GM21717 (cell line): ENCODE results near the gene MISFA.
"Not testable (repeated sequence)": the region's sequence is repeated elsewhere in the genome, so short reads cannot be mapped to it uniquely, and the experiment has no call there.

Experiments
- ATAC-seq: cut with Tn5 transposase; IDR thresholded peaks from one replicate; pipeline ENCODE4 v1.9.1; 2021; ENCODE audit warnings: mild to moderate bottlenecking, moderate library complexity; ENCODE audit not compliant: unreplicated experiment

Gene MISFA

DNA sequence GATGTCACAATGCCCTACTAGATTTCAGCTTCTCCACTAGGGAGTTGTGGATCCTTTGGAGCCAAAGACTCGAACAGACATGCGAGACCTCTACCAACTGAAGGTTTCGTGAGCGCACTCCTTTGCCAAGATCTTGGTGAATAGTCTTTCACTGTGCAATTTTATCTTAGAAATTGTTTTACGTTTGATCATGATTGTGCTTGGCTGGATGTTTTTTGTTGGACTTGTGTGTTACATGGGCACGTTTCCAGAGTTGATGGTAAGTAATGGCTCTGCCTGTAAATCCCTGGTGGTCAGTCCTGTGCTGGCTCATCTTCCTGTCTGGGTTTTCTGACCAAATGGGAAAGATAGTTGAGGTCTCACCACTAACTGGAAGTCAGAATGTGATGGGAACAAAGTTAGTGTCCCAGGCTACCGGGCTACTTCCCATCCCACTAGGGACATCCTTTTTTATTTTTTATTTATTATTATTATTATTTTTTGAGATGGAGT is at the start of gene MISFA:
Gene MISFA (plus strand): TSS at position 51 of the 492 bp plus-strand sequence. CDS start 140 bp downstream, at position 191.
- no peak for ATAC-seq

DNA sequence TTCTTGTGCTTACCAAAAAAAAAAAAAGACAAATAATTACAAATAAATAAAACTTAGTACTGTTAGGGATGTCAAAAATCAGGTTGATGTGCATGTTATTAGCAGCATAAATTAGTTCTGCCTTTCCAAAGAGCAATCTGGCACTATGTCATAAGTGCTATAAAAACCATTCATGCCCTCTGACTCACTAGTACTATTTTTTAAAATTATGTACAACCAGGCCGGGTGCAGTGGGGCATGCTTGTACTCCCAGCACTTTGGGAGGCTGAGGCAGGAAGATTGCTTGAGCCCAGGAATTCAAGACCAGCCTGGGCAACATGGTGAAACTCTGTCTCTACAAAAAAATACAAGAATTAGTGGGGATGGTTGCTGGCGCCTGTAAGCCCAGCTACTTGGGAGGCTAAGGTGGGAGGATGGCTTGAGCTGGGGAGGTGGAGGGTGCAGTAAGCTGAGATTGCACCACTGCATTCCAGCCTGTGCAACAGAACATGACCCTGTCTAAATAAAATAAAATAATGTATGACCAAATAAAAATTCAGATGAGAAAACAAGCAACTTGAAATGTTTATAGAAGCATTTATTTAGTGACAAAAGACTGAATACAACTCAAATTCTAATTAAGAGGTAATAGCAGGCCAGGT is 36.4 kb upstream of the MISFA start:
- no peak for ATAC-seq

DNA sequence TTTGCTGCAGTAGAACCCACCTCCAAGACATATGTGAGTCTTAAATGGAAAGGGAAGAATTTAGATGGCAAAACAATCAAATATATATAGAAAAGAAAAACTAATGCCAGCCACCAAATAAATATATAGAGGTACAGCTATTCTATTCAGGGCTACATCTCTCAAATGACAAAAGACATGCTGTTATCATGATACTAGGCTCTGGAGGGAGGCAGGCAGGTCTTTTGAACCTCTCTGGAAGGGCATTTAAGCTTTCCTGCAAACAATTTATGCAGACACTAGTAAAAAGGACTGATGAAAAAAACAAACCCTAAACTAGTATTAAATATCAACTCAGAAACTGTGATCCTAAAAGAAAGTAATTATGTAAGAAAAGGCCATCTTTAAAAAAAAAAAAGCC is 35.4 kb upstream of the MISFA start:
- ATAC-seq = no peak

DNA sequence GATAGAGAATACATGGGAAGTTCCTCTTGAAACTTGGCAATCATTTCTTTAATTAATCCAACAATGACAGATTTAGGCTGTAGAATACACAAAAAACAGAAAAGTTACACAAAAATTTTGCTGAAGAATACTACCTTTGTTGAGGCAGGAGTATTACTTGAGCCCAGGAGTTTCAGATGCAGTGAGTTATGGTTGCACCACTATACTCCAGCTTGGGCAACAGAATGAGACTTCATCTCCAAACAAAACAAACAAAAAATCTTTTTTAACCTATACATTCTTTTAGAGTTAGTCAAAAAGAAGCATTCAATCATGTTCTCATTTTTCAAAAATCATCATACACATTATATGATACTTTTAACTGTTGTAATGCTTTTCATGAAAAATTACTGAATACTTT is 33.2 kb upstream of the MISFA start:
- ATAC-seq = no peak

DNA sequence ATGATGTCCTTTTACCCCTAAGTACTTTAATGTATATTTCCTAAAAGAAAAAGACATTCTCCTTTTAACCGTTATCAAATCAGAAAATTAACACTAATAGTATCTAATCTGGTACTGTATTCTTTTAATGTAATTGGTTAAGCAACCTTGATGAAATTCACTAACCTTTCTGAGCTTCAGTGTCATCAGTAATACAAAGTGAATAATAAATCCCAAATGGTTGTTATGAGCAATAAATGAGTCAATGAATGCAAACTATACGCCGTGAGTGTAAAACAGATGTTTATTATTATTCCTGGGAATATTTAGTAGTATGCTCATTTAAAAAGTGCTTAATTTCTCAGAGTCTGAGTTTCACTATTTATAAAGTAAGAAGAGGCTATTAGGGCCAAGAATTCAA is 32.5 kb upstream of the MISFA start:
- no peak for ATAC-seq

DNA sequence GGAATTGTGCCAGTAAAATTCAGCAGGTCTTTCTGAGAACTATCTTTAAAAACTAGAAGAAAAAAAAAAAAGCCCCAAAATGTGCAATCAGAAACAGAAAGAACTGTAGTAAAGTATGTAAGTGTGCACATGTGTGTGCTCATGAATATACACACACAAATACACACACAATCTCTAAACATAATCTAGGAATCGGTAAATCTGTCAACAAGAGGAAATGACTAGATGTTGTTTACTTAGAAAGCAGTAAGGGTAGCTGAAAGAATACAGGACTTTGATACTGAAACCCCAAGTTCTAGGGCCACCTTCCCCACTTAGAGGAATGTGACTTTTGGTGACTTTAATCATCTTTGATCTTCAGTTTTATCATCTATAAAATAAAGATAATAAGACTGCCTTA is 24.2 kb upstream of the MISFA start:
- ATAC-seq = no peak

DNA sequence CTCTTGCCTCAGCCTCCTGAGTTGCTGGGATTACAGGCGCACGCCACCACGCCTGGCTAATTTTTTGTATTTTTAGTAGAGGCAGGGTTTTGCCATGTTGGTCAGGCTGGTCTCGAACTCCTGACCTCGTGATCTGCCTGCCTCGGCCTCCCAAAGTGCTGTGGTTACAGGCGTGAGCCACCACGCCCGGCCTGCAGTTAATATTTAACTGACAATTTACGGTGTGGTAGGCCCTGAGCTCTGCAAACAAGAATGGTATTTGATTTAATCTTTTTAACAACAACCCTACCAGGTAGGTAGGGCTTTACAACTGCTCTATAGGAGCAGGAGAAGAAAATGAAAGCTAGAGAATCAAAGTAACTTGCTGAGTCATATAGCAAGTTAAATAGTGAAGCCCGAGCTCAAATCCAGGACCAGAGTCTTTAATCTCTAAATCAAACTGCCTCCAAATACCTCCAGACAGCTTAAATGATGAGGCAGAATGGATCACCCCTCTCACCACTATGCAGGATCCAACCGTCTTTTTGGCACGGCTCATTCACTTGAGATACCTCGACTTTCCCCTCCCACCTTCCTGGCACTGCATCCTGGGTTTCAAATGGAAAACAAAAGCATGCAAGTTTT is 20.5 kb upstream of the MISFA start:
- ATAC-seq = peak; percentile 85

DNA sequence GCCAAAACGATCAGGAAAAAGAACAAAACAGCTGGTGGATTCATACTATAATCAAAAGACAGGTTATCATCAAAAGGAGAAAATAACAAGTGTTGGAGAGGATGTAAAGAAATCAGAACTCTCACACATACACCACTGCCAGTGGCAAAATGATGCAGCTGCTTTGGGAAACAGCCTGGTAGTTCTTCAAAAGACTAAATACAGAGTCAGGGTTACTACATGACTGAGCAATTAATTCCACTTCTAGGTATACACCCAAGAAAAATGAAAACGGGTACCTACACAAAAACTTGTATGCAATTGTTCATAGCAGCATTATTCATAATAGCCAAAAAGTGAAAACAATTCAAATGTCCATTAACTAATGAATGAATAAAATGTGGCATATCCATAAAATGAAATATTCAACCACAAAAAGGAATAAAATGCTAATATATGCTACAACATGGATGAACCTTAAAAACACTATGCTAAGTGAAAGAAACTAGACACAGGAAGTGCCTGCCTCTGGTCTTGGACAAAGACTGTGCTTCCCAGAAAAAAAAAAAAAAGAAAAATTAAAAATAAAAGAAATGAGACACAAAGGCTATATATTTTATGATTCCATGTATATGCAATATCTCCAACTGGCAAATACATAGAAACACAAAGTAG is 19.3 kb upstream of the MISFA start:
- ATAC-seq = no peak

DNA sequence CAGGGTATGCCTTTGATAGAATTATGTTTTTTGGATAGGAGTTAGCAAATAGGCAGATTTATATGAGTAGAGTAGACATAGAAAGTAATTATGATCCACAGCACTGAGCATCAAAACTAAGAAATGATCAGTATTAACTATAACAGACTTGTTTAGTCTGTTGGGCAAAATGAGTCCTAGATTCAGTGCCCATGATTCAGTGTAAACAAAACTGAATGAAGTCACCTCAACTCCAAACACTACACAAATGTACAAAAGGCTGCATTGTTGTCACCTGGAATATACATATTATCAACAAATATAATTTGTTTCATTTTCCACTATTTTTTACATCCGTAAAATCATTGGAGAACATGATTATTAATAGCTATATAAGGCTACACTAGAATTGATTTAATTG is 17.8 kb upstream of the MISFA start:
- no peak for ATAC-seq

DNA sequence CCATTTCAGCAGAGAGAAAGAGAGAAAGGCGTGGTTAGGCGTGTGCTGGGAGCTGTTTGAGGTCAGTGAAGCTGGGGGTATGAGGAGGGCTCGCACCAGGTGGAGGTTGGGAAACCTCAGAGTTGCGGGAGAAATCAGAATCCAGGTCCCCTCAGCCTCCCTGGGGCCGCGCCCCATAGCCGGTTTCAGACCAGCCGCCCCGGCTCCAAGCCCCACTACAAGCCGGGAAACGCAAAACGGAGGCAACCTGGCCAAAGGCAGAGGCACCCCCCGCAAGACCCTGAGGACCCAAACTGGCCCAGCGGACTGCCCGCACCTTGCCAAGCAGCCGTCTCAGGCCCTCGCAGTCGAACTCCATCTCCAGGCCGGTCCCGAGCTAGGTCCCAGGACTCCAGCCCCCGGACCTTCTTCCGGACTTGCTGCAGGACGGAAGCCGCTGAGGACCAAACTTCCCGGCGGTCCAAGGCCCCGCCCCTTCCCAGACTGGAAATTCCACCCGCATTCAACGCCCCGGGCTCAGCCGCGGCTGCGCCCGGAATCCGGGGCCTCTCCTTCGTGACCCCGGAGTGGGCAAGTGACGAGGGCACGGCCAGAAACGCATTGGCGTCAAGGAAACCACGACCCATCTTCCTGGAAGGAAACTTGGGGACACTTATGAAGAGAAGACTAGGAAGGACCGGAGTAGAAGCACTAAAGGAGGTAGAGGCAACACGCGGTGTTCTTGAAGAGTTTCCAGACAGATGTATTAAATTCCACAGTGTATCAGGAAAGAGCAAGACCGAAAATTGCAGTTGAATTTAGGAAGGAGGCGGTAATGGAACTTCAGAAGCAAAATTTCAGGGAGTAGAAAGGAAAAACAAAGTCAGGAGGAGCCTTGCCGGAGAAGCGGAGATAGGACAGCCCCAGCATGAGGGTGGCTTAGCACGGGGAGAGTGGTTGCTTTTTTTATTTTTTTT is 11.0 kb upstream of the MISFA start, which contains the start of gene UEVLD:
Gene UEVLD (minus strand): TSS at position 438 of the 956 bp plus-strand sequence. CDS start 80 bp downstream, at position 358.
- ATAC-seq = peak; percentile 67

DNA sequence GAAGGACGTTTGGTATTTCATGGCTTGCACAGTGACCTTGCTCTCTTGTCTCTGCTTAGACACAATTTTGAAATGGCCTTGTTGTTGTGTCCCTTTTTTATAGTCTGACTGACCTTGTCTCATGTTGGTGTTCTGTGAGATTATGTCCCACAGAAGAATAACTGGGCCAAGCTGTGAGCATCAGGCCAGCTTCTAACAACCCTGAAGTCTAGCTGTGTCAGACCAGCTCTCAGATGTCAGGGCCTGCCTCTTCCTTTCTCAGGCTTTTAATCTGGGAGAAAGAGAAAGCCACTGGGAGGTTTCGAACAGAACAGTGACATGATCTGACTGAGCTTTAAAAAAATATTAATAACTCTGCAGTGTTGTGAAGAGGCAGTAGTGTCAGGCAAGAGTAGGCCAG is 9.0 kb upstream of the MISFA start:
- no peak for ATAC-seq

DNA sequence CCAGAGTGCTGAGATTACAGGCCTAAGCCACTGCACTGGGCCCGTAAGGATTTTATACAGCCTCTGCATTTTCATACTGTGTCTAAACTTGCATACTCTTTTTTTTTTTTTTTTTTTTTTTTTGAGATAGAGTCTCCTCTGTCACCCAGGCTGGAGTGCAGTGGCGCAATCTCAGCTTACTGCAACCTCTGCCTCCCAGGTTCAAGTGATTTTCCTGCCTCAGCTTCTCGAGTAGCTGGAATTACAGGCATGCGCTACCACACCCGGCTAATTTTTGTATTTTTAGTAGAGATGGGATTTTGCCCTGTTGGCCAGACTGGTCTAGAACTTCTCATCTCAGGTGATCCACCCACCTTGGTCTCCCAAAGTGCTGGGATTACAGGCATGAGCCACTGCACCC is 5.5 kb upstream of the MISFA start:
- not testable (repeated sequence) for ATAC-seq

DNA sequence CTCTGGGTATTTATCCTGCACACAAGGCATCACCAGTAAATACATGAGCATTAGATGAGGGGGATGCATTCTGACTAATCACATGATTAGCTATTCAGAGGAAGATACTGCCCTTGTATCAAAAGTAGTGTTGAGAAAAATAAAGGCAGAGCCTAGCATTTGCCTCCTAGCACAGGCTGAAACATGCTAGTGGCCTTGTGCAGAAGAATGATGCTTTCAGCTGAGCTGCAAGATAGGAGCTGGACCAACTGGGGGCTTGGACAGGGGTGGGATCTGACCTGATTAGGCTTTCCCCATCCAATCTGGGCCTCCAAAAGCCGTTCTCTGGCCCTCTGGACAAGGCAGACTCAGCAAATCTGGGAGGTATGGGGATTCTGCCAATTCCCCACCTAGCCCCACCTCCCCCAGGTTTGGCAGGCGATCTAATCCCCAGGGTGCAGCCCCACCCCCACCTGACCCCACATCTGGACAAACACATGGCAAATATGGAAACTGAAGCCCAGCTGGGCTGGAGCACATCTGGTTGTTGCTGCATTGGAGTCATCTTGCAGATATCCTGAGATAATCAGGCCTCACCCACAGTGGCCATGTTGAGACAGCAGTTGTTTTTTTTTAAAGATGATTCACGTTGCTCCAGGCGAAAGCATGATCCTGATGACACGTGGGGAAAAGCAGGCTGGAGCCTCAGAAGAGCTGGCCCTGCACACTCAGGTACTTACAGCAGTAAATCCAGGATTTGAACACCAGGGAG is 4.4 kb upstream of the MISFA start:
- no peak for ATAC-seq

DNA sequence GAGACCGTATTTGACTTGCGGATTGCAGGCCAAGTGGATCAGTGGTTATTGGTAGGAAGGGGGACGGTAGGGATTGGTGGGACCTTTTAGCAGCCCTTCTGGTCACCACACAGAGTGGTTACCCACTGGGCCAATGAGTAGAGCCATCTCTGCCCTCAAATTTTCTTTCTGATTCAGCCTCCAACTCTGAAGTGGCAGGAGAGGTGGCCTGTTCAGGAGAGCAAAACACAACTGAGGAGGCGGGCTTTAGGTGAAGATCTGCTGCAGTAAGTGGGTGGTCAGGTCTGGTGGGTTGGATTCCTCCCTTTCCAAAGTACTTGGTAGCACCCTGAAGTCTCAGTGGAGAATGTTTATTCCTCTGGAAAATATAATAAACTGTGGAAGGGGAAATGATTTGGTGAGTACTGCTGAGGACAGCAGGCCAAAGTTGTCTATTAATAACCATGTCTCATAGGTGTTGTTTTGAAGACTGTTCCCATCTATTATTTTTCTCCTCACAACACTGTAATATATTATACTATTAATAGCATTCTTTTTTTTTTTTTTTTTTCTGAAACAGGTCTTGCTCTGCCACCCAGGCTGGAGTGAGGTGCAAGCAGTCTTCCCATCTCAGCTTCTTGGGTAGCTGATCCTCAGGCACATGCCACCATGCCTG is 1.5 kb downstream of the MISFA start:
- no peak for ATAC-seq

DNA sequence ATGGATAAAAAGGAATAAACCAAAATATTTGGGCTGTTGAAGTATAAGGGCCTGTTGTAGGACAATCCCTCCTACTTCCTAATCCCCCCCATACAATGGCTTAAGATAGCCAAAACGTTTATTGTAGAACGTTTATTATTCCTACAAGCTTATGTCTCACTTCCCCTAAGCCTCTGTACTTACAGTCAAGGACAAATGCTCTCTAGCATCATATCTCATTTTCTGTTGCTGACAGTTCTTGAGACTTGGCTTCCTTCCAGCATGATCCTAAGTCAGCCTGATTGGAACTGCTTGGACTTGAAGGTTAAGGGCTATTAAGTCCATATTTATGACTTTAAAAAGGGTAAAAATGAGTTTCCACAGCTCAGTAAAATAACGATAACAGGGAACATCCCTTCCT is 8.8 kb downstream of the MISFA start:
- ATAC-seq = no peak

DNA sequence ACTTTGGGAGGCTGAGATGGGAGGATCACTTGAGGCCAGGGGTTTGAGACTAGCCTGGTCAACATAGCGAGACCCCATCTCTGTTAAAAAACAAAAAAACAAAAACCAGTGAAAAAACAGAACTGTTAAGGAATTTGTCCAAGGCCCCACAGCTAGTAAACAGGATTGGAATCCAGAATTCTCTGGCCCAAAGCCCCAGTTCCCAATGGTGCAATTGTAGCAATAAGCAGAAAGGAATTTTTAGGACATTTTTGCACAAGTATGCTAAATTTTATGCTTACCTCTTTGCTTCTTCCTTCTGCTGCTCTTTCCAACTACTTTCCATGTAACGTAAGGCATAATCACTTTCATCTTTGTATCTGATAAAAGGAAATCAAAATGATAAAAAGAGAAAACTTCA is 11.6 kb downstream of the MISFA start:
- no peak for ATAC-seq

DNA sequence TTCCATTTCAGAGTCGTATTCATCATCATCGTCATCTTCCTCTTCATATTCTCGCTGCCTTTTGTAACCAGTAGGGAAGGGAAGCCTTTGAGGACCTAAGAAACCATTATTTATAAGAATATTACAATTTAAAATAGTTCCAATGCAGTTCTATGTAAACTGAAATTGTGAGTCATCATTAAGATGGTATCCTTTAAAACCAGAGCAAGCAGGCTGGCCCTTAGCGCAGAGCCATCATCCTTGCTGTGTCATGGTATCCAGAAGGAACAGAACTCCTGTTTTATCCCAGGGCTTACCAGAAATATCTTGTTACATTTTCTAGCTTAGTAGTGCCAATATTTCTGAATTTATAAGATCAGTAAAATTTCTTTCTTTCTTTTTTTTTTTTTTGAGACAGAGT is 12.8 kb downstream of the MISFA start:
- no peak for ATAC-seq

DNA sequence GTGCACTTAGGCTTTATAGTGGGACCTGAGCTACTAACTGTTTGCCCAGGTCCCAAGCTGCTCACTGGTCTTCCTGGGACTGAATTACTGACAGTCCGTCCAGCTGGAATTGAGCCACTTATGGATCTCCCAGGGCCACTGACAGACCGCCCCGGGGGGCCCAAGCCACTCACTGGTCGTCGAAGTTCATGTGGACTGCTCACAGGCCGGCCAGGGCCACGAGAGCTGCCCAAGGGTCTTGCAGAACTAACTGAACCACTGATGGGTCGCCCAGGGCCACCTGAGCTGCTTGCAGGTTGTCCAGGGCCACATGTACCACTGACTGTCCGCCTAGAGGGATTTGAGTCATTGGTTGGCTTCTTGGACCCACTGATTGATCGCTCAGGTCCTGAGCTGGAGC is 15.1 kb downstream of the MISFA start:
- ATAC-seq = no peak

DNA sequence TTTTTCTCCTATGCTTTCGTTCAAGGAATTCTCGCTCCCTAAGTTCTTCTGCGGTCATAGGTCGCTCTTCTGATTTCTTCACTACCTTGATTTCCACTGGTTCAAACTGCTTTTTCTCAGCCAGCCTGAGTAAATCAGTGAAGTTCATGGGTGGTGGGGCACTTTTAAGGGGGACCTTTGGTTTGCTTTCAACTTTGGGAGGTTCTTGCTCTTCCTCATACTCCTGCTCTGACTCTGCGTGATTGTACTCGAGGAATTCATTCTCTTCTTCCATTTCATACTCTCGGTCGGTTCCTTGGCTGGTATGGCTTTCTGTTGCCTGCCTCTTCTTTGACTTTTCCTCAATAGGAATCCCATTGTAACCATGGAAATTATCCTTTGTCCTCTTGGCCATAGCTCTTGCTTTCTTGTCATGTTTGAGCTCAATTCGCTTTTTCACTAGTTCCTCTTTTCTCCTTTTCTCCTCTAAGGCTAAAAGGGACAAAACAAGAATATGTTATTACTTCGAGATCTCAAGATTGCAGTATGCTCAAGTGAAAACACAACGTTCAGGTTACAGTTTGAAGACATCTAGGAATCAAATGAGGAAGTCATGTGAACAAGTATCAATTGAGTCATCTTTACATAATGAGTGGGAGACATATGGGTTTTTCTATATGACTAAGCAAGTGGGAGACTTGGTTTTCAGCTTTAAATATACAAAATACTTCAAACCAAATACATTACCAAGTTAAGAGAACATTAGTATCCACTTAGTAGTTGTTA is 16.2 kb downstream of the MISFA start:
- ATAC-seq = peak; percentile 86
